Esophagus squamous epithelium (tissue), 4 donors: ENCODE results near the gene COPB2.

Source experiments
- POLR2A ChIP-seq, 4 donors: fragments of 450-650 bp; IDR thresholded peaks; one replicate each; pipeline ENCODE4 v1.6.1; 2017; ENCODE audit warnings: antibody characterized with exemption in 4 of 4, mild to moderate bottlenecking in 4 of 4, moderate library complexity in 3 of 4
- TF ChIP-seq, protein P1 (sequence below), 6 experiments: fragments of 450-650 bp in 4 of 6; fragments of 200-600 bp in 2 of 6; sonication (generic) in 2 of 6; IDR thresholded peaks; one replicate each; pipeline ENCODE4 v1.5.1; 2016 to 2019; ENCODE audit warnings: antibody characterized with exemption in 6 of 6, mild to moderate bottlenecking in 4 of 6, moderate library complexity in 4 of 6

DNA sequence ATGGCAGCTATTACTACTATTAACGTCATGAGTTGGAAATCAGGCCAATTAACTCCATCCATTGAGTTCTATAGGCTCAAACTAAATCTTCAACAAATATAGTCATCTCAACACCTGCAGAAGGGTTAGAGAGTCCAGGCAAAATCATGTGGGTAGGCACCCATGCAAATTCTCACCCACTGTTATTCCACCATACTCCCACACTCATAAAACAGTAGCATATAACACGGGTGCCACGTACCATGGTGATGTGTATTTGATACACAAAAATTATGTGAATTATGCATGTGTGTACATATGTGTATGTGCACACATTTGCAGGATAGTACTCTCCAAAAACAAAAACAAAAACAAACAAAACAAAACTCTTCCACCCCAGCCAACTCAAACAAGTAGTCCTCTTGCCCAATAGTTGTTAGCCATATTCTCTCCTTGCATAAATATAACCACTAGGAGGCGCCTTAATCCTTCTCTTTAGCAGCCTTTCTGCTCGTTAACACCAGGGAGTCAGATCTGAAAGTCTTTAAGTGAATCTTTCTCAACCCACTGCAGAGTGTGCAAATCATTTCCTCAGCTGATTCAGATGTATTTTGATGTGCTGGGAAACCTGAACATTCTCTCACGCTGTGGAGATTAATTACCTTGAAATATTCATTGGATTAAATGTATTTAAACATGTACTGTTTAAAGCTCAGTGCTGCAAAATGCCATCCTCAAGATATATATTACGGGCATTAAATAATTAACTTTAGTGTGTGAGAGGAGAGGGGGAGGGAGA lies 38.0 kb upstream of the COPB2 start:
- TF ChIP-seq, protein P1, sequence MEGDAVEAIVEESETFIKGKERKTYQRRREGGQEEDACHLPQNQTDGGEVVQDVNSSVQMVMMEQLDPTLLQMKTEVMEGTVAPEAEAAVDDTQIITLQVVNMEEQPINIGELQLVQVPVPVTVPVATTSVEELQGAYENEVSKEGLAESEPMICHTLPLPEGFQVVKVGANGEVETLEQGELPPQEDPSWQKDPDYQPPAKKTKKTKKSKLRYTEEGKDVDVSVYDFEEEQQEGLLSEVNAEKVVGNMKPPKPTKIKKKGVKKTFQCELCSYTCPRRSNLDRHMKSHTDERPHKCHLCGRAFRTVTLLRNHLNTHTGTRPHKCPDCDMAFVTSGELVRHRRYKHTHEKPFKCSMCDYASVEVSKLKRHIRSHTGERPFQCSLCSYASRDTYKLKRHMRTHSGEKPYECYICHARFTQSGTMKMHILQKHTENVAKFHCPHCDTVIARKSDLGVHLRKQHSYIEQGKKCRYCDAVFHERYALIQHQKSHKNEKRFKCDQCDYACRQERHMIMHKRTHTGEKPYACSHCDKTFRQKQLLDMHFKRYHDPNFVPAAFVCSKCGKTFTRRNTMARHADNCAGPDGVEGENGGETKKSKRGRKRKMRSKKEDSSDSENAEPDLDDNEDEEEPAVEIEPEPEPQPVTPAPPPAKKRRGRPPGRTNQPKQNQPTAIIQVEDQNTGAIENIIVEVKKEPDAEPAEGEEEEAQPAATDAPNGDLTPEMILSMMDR (IDR thresholded peaks at IDR 0.05): peak; percentile 45 to 92 (median 80)
- TF ChIP-seq POLR2A (IDR thresholded peaks at IDR 0.05): no peak
